Hematopoietic multipotent progenitor cell treated with erythropoietin and hydrocortisone succinate and interleukin-3 and kit ligand, for 4 days (in vitro differentiated cells): Measurements from ENCODE around the gene TENM4.

Source experiments
- DNase-seq: peaks from one replicate; pipeline ENCODE4 v3.0.0-alpha.2; 2015

The TENM4 gene

DNA sequence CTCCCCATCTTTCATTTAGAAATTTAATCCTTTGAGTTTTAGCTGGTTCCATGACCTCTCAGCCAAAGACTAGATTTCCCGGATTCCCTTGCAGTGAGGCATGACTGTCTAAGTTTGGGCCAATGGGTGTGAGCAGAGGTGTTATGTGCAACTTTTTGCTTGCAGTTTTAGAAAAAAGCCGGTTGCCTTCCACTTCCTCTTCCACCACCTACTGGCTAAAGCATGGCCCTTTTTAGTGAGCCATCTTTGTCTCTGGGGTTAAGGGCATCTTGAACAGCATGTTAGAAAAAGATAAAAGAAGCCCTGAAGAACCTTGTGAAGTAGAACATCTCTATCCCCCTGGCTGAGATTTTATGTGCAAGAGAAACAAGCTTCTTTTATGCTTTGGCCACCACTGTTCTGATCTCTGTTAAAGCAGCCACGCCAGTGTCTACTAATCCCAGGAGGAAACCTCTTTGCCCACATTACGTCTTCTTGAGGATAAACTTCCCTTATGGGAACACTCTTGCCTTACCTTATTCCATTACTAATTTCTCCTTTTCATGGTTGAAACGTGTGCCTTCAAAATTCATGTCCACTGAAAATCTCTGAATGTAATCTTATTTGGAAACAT lies 279.9 kb downstream of the TENM4 start:
- DNase-seq = peak; percentile 6

DNA sequence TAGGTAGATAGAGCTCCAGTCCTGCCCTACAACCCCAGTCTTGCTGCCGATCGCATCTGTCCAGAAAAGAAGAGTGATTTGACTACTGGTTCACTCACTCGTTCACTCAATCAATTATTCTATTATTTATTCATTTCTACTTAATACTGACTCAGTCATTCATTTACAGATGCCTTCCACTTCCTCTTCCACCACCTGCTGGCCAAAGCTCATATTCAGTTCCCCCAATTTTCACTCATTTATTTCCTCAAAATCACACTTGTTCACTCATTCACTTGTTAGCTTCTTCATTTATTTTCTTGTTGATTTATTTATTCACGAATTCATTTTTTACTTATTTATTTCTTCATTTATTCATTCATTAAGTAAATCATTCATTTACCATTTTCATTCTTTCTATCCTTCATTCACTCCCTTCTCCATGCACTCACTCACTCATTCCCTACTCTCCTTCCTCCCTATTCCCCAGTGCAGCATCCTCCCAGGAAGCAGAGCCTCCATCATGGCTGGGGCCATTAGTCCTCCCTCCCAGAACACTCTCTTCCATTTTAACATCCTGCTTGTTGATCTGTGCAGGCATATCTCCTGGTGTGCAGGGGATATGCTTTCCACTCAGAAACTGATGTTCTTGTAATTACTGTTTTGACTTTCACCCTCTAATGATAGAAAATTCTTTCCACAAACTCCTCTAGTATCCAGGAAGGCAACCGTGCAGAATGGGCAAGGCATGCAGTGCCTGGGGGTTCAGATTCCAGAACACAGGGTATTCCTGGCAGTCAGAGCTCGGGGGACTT lies 281.0 kb downstream of the TENM4 start:
- DNase-seq = no peak

DNA sequence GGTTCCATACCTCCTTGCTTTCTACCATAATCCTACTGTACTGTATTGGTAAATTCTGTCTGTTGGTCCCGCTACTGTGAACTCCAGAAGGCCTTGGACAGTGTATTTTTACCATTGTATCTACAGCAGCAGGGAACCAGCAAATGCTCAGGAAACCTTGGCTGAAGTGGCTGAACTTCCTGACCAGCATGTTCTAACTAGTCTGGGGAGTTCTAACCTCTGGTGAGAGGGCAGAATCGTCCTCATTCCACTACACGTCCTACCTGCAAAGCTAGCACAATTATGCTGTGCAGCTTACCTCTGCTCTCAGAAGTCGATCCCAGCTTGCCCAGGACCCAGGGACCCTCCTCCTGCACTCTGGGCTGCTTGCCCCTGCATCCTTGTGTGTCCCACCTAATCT lies 283.1 kb downstream of the TENM4 start:
- no peak for DNase-seq

DNA sequence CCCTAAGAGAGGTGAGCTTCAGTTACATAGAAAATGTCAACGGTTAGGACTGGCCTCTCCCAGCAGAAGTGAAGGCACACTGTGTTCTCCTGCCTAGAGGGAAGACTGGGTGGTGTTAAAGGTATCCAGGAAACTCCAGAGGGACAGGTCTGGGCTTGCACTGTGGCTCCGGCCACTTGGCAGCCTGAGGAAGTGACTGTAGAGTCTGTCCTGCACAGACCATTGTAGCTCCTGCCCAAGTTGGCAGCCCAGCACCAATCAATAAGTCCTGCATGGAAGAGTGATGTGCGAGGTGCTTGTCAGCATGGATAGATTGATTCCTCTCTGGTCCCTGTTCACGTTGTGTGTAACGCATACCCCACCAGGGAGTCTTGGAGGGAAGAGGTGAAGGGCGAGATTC lies 284.8 kb downstream of the TENM4 start:
- no peak for DNase-seq

DNA sequence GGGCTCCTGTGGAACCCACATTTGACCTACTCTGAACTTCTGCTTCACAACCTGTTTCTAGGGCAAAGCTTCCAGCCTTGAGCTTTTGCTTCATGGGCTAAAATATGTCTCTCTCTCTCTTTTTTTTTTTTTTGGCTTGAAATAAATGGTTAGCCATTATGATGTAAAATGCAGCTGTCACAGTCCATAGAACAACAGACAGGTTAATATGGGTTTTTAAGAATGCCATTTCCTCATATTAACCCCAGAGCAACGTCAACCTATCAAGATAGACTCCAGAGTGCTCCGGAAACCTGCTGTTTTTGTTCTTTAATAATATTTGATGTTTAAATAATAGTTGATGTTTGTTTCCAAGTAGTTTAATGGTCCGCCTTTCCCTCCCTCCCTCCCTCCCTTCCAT lies 285.6 kb downstream of the TENM4 start:
- DNase-seq = no peak

DNA sequence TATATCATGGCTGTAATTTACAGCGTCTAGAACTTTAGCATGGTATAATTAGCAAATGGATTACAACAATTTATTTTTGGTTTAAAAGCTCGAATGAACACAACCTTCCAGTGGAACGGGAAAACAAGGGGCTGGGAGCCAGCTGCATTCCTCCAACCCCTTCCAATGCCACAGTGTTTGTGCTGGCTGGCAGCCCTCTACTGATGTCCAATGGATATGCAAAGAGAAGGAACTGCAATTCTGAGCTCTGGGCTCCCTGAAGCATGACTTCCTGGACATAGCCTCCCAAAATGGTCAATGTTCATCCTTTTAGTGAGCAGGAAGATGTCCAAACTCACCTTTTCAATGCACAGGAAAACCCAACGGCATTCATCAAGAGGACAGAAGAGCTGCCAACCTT lies 288.3 kb downstream of the TENM4 start:
- DNase-seq = no peak

DNA sequence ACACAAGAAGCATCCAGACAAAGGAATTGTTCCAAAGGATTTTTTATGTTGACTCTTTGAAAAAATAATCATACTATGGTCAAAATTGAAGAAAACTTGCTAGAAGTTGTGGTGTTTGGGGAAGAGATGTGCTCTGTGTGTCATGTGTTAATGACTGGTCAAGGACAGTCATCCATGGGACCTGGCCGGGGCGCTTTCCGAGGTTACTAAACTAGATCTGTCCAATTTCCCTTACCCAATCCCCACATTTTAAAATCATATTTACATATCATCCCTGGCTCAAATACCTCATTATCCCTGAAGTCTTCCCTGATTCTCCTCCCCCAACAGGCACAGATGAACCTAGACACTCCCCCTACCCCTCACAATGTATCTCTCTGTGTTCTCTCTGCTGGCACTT lies 289.4 kb downstream of the TENM4 start:
- no peak for DNase-seq

DNA sequence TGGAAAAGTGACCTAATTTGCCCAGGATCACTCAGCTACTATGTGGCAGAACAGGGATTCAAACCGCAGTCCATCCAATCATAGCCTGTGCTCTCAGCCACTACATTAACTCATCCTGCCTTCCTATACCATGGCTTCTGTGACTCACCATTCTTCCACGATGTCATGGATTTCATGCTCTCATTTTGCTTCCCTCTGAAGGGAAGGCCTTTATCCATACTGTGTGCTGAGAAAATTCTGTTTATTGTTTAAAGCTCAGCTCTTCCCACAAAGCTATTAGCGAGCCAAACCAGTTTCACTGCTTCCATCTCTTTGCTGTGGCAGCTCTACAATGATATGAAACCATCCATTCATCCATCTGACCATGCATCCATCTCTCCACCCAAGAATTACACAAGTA lies 289.9 kb downstream of the TENM4 start:
- DNase-seq = no peak

DNA sequence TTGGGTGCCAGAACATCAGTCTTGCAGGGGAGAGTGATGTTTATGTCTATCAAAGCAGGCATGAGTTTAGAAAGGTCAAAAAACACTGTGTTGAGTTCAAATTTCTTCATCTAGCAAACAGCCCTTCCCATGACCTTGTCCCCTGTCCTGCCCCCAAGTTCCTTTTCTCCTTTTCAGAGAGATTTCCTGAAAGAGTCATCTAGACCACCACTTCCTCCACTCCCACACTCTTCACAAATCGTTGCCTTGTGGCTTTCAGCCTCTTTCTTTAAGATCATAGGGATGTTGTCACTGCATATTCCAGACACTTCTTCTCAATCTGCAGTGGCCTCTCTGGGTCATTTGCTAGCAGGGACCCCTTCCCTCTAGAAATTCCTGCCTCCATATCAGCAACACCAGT lies 290.5 kb downstream of the TENM4 start:
- DNase-seq = no peak

DNA sequence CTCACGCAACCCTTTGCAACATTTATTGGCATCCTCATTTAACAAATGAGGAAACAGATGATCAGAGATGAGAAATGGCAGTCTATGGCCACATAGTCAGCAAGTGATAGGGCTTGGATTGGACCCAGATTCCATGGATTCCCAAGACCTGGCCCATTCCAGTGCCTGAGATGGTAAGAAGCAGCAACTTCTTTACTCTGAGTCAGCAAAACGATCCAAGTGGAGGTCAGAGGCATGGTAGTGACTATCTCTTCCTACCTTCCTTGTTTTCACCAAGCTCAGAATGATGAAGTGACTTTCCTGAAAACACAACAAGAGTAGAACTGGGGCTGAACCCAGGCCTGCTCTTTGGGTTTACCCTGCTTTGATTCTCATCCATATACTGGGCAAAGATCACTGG lies 293.1 kb downstream of the TENM4 start:
- DNase-seq = no peak

DNA sequence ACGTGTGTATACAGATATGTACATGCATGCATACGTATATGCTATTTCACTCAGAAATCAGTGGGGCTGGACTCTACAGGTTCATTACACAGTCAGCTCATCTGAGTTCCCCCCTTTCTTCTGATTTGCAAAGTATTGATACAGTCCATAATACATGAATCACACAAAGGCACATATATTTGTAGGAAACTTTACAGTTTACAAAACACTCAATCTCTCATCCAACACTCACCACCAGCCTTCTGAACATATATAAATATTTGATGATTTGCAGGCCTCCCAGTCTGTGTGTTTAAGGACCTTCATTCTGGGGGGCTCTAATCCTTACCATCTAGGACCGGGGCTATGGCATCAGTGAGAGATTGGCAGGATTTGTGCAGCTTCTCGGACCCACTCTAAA lies 293.8 kb downstream of the TENM4 start:
- DNase-seq = no peak

DNA sequence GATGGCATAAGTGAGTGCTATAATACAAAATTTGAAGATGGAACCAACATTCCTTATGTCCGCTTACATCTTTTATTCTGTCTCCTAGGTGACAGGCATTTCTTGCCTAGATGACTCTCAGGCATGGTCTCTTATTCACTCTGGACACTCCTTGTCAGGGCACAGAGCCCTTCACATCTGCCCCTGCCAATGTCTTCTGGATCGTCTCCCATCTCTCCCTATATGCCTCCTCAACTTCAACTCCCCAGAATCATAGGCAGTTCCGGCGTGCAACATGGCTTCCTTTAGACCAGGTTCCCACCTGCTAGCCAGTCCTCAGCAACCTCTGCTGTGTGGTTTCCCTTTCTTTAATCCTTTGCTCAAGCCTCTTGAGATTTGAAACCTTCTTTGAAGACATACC lies 300.9 kb downstream of the TENM4 start:
- no peak for DNase-seq

DNA sequence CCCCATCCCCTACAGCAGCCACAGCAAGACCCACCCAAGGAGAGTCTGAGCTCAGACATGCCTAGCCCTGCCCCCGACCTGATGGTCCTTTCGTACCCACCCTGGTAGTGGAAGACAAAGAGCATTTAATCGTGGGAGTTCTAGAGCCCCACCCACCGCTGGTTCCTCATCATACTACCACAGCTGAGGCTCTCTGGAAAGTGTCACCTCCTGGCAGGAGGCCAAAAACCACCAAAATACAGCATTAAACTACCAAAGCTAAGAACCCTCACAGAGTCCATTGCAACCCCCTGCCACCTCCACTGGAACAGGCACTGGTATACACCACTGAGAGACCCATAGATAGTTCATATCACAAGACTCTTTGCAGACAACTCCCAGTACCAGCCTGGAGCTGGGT lies 311.1 kb downstream of the TENM4 start:
- DNase-seq = no peak

DNA sequence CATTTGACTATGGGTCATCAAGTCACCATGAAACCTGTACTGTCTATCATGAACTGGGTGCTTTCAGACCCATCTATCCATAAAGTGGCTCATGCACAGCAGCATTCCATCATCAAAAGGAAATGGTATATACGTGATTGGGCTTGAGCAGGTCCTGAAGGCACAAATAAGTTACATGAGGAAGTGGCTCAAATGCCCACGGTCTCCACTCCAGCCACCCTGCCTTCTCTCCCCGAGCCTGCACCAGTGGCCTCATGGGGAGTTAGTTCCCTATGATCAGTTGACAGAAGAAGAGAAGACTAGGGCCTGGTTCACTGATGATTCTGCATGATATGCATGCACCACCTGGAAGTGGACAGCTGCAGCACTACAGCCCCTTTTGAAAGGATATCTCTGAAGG lies 312.5 kb downstream of the TENM4 start:
- DNase-seq = no peak

DNA sequence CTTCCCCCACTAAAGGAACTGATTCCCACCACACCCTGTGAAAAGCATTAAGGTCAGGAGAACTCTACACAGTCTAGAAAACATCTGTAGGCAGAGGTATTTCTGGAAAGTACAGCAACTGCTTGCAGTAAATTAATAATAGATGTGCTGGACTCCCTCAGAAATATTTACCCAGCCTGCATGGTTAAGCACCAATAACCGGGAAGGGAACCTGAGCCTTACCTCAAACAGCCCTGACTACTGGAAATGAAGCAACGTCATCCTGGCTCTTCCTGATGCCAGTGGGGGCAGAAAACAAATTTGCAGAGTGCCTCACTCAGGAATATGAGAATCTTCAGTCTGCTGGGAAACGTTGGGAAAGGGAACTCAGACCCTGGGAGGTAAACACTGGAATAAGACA lies 318.1 kb downstream of the TENM4 start:
- no peak for DNase-seq

DNA sequence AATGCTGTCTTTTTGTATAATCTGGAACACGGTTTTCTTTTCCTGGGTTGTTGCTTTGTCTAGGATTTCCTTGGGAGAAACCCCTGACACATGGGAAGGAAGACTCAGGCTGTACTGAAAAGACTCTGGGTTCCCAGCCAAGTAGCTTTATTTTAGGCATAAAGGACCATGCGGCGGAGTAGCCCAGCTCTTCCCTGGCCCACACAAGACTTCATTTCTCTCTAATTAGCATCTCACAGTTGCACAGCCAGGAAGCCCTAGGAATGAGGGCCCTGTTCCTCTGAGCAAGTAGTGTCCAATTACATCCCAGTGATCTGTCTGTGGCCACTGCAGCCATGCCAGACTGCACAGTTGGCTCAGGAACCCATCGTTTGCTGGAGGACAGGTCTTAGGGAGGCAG lies 319.5 kb downstream of the TENM4 start:
- no peak for DNase-seq

DNA sequence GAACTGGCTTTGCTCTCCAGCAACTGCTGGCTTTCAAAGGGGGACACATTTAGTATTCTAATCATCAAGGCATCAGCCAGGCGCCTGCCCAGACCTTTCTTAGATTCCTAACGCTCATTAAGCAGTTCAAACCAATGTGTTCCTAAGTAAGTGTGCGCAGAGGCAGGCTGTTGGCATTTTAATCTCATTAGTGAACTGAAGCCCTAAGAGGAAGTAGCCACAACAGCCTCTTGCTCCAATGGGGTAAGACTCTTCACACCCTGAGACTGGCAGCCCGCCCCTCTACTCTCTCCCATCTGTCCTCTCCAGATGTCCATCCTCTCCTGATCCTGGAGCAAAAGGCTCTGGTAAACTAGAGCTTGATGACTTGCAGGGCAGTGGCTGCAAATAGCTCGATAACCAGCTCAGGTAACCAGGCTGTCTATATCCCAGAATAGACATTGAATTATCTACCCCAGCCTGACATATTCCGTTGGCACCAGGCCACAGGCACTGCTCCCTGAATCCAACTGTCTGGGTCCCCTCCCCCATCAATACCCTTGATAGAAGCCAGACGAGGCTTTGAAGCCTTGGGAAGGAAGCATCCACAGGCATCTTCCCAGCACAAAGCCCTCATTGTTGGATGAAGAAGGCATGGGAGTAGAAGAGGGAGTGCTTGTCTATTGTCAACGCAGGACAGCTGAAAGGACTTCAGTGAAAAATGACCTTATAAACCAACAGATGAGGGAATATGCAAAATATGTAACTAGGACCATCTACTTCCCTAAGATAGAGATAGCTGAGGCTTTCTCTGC lies 321.1 kb downstream of the TENM4 start:
- no peak for DNase-seq

DNA sequence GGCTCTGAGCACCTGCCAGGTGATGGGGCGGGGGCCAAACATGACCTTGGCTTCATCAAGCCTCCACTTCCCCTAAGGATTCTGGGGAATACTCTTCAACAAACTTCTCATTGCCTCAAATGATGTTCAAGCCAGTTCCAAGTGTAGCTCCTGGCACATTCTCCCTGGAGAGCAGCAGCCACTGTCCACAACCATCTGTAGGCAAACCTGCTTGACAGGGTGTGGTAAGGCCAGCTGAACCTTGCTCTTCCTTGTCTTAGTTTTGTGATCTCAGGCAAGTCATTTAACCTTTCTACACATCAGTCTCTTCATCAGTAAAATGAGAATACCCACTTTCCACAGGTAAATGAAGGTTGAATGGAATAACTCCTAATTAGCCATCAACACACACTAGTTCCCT lies 323.3 kb downstream of the TENM4 start:
- no peak for DNase-seq

DNA sequence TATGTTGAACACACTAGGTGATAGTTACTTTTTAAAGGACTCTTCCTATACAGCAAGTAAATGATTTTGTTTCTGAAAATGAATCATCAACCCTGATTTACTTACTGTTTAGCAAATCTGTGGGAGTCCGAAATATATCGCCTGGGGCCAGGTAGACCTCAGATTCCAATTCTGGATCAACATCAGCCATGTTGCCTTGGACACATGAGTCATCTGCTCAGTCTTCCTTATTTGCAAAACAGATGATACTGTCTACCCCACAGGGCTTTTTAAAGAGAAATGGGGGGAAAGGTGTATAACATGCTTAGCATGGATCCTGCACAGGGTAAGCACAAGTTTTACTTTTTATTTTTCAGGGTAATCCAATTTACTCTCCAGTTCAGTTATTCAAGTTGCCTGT lies 324.2 kb downstream of the TENM4 start:
- no peak for DNase-seq

DNA sequence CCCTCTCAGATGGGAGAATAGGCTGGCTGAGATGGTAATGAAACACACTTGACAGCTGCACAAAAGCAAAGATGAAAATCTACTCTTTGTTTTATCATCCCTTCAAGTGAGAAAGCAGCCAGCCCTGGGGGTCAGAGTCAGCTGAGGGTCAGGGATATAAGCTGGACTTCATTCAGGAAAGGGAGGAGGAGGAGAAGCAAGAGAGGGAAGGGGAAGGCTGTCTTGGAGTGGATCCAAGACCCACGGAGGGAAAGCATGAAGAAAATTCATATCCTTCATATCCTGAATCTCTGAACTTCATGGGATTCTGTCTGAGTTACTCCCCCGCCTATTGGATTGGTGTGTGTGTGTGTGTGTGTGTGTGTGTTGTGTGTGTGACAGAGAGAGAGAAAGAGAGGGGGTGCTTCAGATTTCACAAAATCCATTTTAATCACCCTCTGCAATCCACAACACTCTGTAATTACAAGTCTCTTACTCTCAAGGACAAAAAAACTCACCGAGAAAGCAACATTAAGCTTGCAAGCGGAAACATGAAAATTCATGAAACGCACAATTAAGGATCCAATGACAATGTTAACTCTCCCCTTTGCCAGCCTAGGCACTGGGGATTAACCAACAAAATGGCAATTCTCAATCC lies 327.7 kb downstream of the TENM4 start:
- DNase-seq = no peak

DNA sequence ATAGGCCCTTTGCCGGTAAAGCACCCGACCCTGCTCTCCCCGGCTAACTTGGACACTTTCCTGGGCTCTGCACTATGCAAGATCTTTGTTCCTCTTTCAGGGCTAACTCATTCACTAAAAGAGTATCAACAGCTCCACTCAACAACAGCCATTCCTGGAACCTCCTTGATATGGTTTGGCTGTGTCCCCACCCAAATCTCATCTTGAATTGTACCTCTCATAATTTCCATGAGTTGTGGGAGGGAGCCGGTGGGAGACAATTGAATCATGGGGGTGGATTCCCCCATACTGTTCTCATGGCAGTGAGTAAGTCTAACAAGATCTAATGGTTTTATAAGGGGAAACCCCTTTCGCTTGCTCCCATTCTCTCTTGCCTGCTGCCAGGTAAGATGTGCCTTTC lies 330.0 kb downstream of the TENM4 start:
- no peak for DNase-seq

DNA sequence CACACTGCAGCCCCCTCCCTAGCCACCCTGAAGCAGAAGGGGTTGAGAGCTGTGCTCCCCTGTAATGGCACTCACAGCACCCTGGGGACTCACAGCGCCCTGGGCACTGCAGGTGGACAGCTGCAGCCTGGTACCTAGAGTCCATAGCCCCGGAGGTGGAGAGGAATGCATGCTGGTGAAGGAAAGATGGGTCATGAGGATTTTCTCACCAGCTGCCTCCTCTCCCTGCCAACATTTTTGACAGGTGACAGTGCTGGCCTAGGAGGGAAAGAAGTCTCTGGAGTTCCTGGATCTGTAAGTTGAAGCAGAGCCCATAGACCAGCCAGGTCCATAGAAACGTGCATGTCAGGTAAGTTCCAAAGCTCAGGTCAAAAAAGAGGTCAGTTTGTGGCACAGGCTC lies 330.5 kb downstream of the TENM4 start:
- DNase-seq = no peak

DNA sequence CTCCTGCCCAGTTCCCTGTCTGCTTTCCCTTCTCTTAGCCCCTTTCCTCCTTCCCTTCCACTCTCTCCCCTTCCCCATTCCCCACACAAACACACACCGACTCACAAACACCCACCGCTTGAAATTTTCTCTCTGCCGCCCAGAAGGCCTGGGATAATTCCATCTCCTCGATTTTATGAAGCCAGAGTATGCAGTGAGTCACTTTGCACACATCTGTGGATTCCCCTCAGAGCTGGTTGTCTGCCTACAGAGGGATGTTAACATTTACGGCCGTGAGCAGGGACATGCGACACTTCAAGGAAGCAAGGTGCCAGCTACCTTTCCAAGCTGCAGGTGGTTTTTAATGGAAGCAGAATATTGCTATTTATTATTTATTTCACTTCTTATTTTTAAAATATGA lies 332.0 kb downstream of the TENM4 start:
- DNase-seq = no peak

DNA sequence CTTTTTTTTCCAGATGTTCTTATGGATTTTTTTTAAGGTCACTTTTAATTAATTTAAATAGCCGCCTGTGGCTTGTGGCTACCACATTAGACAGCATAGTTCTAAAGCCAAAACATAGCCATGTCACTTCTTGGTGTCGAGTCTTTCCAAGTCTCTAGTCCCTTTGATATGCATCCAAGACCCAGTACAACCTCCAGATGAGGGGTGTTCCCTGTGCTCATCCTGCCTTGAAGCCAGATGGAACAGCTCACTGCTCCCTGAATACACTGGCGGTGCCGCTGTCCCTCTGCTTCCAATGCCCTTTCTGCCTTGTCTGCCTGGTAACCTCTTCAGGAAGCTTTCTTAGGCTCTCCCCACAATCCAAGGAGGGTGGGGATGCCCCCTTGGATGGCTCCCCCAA lies 338.0 kb downstream of the TENM4 start:
- DNase-seq = no peak
